KMS-11 (cell line): ENCODE measurements around the gene TTLL11.

Source experiments
- H2AFZ ChIP-seq: fragments of 200-600 bp; sonication (generic); 2 replicates; pipeline ENCODE4 v1.6.1; 2016; ENCODE audit warnings: antibody characterized with exemption, mixed run types, low read depth
- H3K27ac ChIP-seq: fragments of 200-600 bp; sonication (generic); 2 replicates; pipeline ENCODE4 v1.6.1; 2016; ENCODE audit warnings: mild to moderate bottlenecking, mixed run types
- H3K27me3 ChIP-seq: fragments of 200-600 bp; sonication (generic); 2 replicates; pipeline ENCODE4 v1.6.1; 2017; ENCODE audit warnings: mild to moderate bottlenecking, low read depth, mixed run types, moderate library complexity; ENCODE audit not compliant: insufficient read depth
- H3K36me3 ChIP-seq: fragments of 200-600 bp; sonication (generic); 2 replicates; pipeline ENCODE4 v1.6.1; 2017; ENCODE audit warnings: mild to moderate bottlenecking, mixed run types; ENCODE audit not compliant: insufficient read depth
- H3K4me1 ChIP-seq: fragments of 200-600 bp; sonication (generic); 2 replicates; pipeline ENCODE4 v1.6.1; 2016; ENCODE audit warnings: mild to moderate bottlenecking, low read depth, mixed run types; ENCODE audit not compliant: poor library complexity, severe bottlenecking
- H3K4me2 ChIP-seq: fragments of 200-600 bp; sonication (generic); 2 replicates; pipeline ENCODE4 v1.7.0; 2016; ENCODE audit warnings: mild to moderate bottlenecking, mixed run types
- H3K4me3 ChIP-seq: fragments of 200-600 bp; sonication (generic); IDR thresholded peaks from 2 replicates; pipeline ENCODE4 v1.6.1; 2017; ENCODE audit warnings: low read depth, low read length, mixed read lengths; ENCODE audit not compliant: insufficient read depth
- H3K79me2 ChIP-seq: fragments of 200-600 bp; sonication (generic); 2 replicates; pipeline ENCODE4 v1.6.1; 2016; ENCODE audit warnings: low read depth, mixed run types; ENCODE audit not compliant: insufficient read depth
- H3K9ac ChIP-seq: fragments of 200-600 bp; sonication (generic); 2 replicates; pipeline ENCODE4 v1.6.1; 2016; ENCODE audit warnings: mild to moderate bottlenecking, mixed run types
- H4K20me1 ChIP-seq: fragments of 200-600 bp; sonication (generic); 2 replicates; pipeline ENCODE4 v1.6.1; 2016; ENCODE audit warnings: mild to moderate bottlenecking, mixed run types; ENCODE audit not compliant: insufficient read depth
- CTCF ChIP-seq: fragments of 200-600 bp; sonication (generic); conservative IDR thresholded peaks from 2 replicates; pipeline ENCODE4 v1.6.1; 2017; ENCODE audit warnings: low read depth, mild to moderate bottlenecking, antibody characterized with exemption, low read length, moderate library complexity, mixed read lengths

Gene TTLL11

GRCh38 chr9:121991307-121991661 lies 101.8 kb downstream of the TTLL11 start:
- no peak overlapping the region for H3K9ac ChIP-seq
- H3K4me1 ChIP-seq = no peaks in the 10 kb centered on the region
- no peaks in the 10 kb centered on the region for H4K20me1 ChIP-seq
- TF ChIP-seq CTCF = no peak
- H3K27ac ChIP-seq = no peak overlapping the region
- no peak overlapping the region for H3K4me2 ChIP-seq
- no peaks in the 10 kb centered on the region for H3K36me3 ChIP-seq
- H3K79me2 ChIP-seq = no peaks in the 10 kb centered on the region
- no peak overlapping the region for H3K4me3 ChIP-seq
- H3K27me3 ChIP-seq = no peaks in the 10 kb centered on the region
- H2AFZ ChIP-seq = no peak overlapping the region

GRCh38 chr9:121990600-121991306 lies 102.4 kb downstream of the TTLL11 start:
- Histone ChIP-seq H2AFZ (no peak overlapping the region), H3K79me2 (no peaks in the 10 kb centered on the region), H3K36me3 (no peaks in the 10 kb centered on the region), H3K4me3 (no peak overlapping the region), H3K27me3 (no peaks in the 10 kb centered on the region), H3K27ac (no peak overlapping the region), H4K20me1 (no peaks in the 10 kb centered on the region), H3K4me1 (no peaks in the 10 kb centered on the region), H3K9ac (no peak overlapping the region), H3K4me2 (no peak overlapping the region)
- no peak for TF ChIP-seq CTCF

DNA sequence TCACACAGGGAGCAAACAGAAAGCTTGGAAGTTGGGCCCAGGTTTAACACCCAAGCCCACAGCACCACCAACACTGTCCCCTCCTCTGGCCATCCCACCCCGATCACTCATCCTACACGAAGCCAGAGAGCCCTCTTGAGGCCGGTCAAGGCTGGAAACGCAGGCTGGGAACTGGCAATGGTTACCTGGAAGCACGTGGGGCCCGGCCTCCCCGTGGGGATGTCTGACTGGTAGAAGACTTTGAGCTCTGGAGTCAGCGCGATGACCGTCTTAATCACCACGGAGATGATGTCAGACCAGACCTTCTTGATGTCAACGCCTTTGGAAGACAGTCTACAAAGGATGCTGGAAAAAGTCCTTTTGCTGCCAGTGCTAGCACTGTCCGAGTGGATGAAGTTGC lies 104.1 kb downstream of the TTLL11 start:
- Histone ChIP-seq H3K27ac (no peak overlapping the region), H3K27me3 (no peaks in the 10 kb centered on the region), H2AFZ (no peak overlapping the region), H4K20me1 (no peaks in the 10 kb centered on the region), H3K4me2 (no peak overlapping the region), H3K4me3 (no peak overlapping the region), H3K4me1 (no peaks in the 10 kb centered on the region), H3K79me2 (no peaks in the 10 kb centered on the region), H3K9ac (no peak overlapping the region), H3K36me3 (no peaks in the 10 kb centered on the region)
- TF ChIP-seq CTCF = no peak

DNA sequence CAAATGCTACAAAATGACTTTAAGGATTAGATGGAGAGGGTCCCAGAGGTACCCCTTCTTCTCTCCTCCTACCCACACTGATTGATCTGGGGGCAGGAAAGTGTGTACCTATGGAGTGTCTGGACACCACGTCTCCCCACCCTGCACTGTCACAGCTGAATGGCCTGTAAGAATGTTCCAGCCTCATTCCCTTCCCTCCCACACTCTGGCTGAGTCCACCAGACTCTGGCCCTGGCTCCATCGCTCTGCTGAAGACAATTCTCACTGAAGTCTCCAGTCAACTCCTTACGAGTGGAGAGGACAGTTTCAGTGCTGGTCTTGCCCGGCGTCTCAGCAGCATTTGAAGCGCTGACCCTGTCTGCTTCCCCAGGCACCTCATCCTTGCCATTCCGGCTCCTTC lies 105.8 kb downstream of the TTLL11 start:
- H3K4me2 ChIP-seq = no peak overlapping the region
- H3K4me1 ChIP-seq = no peaks in the 10 kb centered on the region
- H2AFZ ChIP-seq = no peak overlapping the region
- no peaks in the 10 kb centered on the region for H3K79me2 ChIP-seq
- no peaks in the 10 kb centered on the region for H3K27me3 ChIP-seq
- H3K27ac ChIP-seq = no peak overlapping the region
- no peaks in the 10 kb centered on the region for H4K20me1 ChIP-seq
- no peak for TF ChIP-seq CTCF
- no peaks in the 10 kb centered on the region for H3K36me3 ChIP-seq
- no peak overlapping the region for H3K4me3 ChIP-seq
- no peak overlapping the region for H3K9ac ChIP-seq
